Activated CD4-positive, alpha-beta T cell treated with anti-CD3 and anti-CD28 coated beads for 4 hours (primary cell): ENCODE data around the gene MAP3K10.
A peak's percentile ranks its signal among the peaks of the same experiment; 100 is the strongest.
"Not testable (repeated sequence)": the region's sequence is repeated elsewhere in the genome, so short reads cannot be mapped to it uniquely, and the experiment has no call there.

Source experiments
- DNase-seq, 2 donors: peaks; one replicate each; pipeline ENCODE4 v3.0.0-alpha.2; 2020

The MAP3K10 gene

DNA sequence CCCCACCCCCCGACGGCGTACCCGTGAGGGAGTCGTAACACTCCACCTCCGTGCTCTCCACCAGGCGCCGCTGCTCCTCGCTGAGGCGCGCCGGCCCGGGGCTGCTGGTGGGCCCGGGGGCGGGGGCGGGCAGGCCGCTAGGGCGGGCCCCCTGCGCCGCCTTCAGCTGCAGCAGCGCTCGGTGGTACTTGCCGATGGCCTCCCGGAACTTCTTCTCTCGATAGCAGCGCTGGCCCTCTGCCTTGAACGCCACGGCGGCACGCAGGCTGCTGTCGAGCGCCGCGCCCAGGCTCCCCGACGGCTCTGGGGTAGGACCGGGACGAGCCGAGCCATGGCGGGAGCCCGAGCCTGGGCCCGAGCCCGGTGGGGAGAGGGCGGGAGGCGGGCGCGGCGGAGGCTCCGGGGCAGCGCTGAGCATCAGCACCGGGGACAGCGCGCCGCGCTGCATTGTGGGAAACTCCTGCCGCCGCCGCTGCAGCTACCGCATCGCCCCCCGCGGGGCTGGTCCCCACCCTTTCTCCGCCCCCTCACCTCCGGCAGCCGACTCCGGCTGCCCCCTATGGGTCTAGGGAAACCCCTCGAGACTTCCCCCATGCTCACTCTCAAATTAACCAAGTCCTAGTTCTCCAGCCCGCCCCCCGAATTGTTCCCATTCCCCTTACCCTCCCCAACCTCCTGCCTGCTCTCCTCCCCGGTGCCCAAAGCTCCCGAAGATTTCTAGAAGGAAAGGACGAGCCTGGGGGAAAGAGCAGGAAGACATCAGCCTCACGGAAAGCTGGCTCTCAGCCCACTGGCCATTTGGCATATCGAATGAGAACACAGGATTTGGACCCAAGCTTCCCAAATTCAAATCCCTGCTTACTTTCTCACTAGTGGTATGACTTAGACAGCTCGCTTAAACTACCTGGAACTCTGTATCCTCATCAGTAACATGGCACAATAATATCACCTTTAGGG lies 27.0 kb downstream of the MAP3K10 start, which contains the start of gene TTC9B:
Gene TTC9B (minus strand): TSS at position 451 of the 957 bp plus-strand sequence. CDS start 3 bp downstream, at position 448.
- DNase-seq: peak; percentile 13 to 20

GRCh38 chr19:40219029-40219428 lies 27.8 kb downstream of the MAP3K10 start:
- not testable (repeated sequence) for DNase-seq

DNA sequence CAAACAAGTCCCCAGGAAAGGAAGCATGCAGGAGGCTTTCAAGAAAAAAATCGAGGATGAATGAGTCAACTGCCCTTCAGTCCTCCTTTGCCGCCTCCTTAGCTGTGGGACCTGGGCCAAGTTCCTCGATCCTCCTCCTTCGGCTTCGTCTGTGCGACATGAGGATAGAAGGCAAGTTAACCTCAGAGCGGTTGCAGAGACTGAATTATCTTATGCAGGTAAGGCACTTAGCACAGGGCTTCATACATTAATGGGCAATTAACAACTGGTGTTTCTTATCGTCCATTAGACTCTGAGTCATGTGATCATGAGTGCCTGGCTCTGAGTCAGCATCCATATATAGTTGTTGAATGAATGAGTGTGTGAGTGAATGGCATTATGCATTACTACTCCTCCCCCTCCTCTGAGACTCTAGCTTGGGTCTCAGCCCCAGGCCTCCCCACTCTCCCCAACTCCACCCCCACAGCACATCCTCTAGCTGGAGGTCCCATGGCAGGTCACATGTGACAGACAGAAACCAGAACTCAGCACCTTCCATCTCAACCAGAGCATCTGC lies 28.6 kb downstream of the MAP3K10 start:
- DNase-seq: no peak

GRCh38 chr19:40220674-40221073 lies 29.4 kb downstream of the MAP3K10 start:
- no peak for DNase-seq

GRCh38 chr19:40221858-40222619 lies 30.8 kb downstream of the MAP3K10 start:
- DNase-seq: peak; percentile 66 to 78

DNA sequence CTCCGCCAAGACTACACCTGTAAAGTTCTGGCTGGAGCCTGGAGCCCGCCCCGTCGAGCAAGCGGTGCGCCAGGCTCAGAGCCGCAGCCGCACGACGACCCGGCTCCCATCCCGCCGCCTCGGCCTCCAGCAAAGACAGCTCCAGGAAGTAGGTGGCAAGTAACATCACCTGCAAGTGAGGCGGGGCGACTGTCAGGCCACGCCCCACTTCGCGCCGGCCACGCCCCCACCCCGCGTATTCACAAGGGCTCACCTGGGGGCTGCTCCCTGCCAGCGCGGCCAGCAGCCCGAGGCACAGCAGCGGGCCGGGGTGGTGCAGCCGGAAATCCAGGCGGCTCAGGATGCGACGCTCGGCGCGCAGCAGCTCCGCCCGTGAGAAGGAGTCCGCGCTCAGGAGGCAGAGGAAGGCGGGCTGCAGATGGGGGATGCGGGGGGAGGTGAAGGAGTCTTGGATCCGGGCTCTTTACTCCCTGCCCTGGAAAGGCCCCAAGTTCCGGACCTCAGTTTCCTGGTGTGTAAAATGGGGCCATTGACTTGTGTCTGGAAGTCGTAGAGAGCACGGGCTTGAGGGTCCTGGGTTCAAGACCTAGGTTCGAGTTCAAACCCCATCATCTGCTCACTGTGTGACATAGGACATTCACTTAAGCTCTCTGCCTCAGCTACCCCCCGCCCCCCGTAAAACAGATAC lies 32.1 kb downstream of the MAP3K10 start:
- DNase-seq: peak; percentile 14 to 35

DNA sequence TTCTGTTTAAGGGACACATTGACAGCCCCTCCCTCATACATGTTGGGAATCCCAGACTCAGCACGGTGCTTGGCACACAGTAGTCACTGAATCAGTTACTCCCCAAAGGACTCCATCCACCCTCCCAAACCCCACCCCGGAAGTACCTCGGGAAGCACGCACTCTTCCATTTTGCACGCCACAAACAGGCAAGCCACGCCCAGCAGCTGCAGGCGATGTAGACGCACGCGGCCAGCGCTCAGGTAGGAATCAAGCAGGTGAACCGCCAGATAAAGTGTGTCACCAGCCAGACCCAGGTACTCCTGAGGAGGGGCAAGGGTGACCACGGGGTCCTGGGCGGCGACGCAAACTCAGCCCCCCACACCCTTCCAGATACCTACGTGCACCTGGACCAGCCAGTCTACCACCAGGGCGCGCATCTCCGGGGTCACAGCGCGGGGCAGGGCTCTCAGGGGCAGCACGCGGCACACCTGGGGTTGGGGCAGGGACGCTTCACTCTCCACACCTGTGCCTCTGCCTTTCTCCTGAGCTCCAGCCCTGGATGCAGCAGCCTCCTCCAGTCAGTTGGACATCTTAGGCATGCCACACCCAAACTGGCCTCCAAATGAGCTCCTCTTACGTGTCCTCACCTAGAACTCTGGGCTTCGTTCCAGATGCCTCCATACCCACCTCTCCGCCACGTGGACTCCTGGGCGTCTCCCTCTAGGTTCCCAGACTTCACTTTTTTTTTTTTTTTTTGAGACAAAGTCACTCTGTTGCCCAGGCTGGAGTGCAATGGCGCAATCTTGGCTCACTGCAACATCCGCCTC lies 33.3 kb downstream of the MAP3K10 start:
- DNase-seq: no peak

DNA sequence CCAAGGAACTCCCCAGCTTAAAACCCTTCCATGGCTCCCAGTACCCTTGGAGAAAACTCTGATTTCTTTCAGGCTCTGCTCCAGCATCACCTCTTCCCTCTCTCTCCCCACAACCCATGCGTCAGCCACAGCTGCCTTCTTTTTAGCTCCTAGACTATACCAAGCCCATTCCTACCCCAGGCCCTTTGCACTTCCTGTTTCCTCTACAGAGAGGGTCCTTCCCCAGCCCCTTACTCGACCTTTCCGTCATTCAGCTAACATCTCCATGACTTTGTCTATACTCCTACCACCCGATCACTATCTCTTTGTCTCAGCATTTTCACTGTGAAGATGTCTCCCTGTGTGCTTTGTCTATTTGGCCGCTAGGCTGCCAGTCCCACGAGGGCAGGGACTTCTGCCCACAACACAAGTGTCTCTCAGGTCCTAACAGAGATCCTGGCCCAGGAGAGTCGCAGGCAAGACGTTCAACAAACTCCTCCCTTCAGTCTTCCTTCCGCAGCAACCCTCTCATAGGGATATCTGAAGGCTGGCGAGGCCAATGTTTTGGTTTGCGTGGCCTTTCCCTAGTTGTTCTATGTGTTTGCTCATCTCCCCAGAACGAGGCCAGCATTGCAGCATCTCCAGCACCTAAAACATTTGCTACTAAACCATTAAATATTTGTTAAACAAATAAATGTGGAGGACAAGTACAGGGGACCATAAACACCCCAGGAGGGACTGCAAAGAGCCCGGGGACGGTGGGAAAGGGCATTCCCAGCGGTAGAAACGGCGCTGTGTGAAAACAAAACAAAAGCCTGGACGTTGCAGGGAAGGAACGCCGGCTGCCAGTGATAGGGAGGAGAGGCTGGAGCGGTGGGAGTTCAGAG lies 34.4 kb downstream of the MAP3K10 start:
- DNase-seq: no peak

DNA sequence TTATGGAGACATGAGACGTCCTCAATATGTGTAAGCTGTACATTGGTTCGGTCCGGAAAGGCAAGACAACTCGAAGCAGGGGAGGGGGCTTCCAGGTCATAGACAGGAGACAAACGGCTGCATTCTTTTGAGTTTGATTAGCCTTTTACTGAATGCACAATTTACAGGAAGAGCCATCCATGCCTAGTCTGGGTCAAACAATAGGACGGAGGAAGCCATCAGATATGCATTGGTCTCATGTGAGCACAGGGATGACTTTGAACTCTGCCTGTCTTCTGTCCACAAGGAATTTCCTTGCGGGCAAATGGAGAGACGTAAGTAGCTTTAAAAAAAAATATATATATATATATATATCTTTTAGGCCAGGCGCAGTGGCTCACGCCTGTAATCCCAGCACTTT lies 37.1 kb downstream of the MAP3K10 start:
- no peak for DNase-seq

DNA sequence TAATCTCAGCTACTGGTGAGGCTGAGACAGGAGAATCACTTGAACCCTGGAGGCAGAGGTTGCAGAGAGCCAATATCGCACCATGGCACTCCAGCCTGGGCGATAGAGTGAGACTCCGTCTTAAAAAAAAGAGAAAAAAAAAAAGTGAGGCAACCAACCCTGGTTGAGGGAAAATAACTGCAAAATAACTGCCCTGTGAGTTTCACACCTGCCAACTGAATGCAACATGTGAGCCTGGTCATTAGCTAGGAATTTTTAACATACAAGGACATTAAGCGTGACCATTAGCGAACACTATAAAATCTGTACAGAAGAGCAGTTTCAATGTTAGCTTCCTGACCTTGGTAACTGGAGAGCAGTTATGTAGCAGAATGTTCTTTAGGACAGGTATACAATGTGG lies 37.6 kb downstream of the MAP3K10 start:
- no peak for DNase-seq

GRCh38 chr19:40229484-40229883 lies 38.3 kb downstream of the MAP3K10 start:
- DNase-seq: peak; percentile 16 to 29

DNA sequence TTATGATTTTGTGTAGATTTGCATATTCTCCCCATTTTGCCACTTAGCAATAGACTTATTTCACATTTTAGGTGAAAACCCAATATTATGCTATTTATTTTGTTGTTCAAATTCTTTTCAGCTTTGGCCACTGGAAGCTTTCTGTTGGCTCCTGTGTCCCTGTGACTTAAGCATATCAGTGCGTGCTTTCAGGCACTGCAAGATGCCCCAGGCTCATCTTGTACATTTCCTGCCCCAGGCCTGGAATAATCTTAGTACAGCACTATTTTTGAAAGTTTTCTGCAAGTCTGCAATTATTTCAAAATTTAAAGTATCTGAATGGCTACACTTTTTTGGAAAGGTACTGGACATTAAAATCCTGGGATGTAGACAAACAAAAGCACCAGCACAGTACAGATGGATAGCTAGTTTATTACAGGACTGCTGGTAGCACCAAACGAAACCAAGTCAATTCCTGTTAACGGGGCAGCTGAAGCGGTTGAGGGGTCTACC lies 38.7 kb downstream of the MAP3K10 start:
- no peak for DNase-seq

- DNase-seq: no peak
Observed at GRCh38 chr19:40231057-40231456, 39.8 kb downstream of the MAP3K10 start.

- DNase-seq: no peak
Observed at GRCh38 chr19:40231544-40232424, 40.6 kb downstream of the MAP3K10 start.

GRCh38 chr19:40232479-40232878 lies 41.3 kb downstream of the MAP3K10 start:
- no peak for DNase-seq

GRCh38 chr19:40232949-40233810 lies 42.0 kb downstream of the MAP3K10 start:
- DNase-seq: no peak

DNA sequence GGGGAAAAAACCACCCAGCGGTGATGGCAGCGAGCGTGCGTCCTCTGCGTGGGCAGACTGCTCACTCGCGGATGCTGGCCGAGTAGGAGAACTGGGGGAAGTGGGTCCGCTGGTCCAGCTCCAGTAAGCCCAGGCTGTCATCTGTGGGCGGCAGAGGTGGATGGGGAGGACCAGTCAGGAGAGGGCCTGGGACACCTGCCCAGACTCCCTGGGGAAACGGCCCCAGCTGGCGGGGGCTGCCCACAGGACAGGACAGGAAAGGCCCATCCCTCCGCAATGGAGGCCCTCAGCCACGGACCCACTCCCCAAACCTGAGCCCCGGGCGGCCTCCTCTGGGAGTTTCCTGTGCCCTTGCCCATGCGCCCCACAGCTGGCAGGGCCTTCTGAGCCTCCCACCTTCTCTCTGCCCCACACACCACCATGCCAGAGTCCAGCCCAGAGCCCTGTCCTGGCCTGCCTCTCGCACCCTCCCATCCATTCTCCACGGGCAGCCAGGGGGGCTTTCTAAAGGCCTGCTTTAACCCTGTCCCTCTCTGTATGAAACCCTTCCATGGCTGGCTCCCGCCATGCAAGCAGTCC lies 42.7 kb downstream of the MAP3K10 start:
- no peak for DNase-seq
